Activated CD8-positive, alpha-beta memory T cell treated with anti-CD3 and anti-CD28 coated beads, Interleukin-2, amount 50 U/mL, for 1 hour (primary cell): ENCODE data around the gene BCL2A1.
"Not testable (repeated sequence)": the region's sequence is repeated elsewhere in the genome, so short reads cannot be mapped to it uniquely, and the experiment has no call there.

Source experiments
- DNase-seq: peaks from one replicate; pipeline ENCODE4 v3.0.0-alpha.2; 2020; ENCODE audit errors: extremely low read depth

The BCL2A1 gene

DNA sequence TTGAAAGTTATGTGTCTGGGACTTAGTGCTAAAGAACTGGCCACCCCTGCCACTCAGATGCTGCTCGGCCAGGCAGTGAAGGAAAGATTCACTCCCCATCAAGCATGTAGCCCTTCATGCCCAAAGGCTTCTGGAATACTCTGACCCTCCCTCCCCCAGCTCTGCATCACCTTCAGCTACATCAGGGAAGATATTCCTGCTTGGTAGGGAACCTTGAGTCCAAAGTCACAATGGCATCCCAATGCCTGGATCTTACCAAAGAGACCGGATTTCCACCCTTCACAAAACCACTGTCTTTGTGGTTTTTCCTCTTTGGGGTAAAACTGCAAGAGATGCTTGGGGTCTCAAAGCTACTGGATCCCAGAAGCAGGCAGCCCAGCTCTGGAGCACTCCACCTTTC lies 18.2 kb upstream of the BCL2A1 start:
- no peak for DNase-seq

DNA sequence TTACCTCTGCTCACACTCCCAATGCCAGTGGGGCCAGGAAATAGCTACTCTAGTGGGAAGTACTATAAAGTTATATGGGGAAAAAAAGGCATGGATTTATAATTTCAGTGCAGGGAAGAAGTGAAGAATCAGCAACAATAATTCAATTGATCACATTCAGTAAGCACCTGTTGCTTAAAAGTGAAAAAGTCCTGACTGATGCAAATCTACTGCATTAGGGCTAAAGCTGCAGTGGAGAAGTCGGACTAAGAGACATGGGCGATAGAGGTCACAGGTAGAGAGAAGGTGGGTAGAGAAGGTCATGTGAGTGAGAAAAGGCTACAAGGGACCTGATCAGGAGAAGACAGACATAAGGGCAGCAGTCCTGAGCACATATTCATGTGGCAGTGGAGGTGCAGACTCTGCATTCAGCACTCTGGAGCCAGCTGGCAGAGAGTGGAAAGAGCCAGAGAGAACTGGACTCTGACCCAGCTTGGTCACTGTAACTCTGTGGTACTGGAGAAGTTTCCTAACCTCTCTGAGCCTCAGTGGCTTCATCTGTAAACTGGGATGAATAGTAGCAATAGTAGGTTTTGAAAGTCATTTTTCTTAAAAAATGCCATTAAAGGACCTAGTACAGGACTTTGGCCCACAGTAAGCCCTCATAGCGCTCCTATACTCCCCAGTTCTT lies 17.6 kb upstream of the BCL2A1 start:
- DNase-seq, result no peak

DNA sequence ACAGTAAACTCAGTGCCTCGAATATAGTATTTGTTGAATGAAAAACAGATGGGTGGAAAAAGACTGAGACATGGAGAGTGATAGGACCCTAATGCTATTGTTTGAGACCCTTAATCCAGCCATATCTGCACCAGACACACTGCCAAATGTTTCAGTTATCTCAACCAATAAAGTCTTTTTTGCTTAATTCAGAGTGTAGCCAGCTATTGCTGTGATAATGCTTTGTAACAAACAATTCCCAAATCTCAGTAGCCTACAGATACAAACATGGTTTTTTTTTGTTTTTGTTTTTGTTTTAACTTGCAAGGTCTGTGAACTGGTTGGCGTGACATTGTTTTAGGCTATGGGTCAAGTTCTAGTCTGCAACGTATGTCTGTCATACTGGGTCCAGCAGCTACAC lies 17.0 kb upstream of the BCL2A1 start:
- no peak for DNase-seq

DNA sequence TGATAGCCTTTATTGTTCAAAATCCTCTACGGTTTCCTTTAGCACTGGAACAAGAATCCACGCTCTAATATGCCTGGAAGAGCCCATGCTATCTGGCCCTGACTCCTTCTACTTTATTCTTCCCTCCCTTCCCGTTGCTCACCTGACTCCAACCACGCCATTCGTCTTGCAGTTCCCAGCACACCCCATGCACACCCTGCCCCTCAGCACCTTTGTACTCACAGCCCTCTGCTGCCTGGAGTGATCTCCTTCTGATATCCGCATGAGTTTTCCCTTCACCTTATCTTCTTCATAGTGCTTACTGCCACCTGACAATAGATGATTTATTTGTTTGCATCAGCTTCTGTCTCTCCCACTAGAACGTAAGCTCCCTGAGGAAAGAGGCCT lies 16.6 kb upstream of the BCL2A1 start:
- DNase-seq, result no peak

DNA sequence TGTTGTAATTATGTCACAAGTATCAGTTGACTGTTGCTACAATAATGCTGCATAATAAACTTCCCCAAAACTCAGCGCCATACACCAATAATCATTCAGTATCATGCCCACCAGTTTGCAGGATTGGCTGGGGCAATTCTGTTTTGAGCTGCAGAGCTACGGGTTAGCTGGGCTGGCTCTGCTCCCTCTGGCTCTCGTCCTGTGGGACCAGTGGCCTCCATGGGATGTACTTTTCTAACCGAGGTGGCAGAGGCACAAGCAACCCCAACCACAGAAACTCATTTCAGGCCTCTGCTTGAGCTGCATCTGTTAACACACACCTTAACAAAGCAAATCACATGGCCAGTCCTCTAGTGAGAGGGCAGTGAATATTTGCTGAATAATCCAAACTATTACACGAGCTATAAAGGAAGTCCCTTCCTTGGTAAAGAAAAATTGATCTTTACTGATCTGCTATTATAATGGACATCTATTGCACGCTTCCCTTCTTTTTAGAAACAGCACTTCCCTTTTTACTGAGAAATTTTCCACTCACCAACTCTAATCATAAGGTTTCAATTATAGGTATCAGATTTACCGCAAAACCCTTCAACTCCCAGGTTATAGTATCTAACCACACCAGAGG lies 10.9 kb upstream of the BCL2A1 start:
- no peak for DNase-seq

DNA sequence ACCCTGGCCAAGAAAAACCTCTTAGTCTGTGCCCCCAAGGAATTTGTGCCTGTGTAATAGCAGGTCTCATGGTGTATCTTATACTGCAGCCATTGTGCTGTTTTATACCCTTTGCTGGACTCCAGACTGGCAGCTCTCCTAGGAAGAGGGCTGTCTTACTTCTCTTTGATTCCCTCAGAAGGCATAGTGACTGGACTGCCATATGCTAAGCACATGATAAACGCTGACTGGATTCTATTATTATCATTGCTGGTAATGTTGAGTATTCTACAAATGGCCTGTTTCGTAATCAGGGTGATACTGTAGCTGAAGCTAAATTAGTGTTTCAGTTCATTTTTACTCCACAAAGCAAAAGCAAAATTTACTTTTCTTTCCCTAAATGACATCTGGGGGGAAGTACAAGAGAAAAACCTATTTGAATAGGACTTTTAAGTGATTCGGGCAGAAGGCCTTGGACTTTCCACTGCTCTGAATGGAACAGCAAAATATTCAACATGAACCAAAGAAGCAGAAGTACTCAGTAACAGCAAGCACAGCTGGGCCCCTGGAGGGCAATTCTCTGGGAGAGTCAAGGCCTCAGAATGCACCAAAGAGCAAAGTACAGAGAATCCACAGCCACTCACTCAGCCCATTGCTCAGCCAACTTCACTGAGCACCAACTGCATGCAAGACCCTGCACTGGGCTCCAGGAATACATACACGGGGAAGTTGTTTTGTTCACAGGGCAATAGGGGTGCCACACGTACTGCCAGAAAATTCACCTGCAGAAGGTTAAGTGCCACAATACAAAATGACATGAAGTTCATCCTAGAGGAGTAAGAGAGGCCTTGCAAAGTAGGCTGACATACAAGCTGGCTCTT lies 7.9 kb upstream of the BCL2A1 start:
- DNase-seq, result no peak

DNA sequence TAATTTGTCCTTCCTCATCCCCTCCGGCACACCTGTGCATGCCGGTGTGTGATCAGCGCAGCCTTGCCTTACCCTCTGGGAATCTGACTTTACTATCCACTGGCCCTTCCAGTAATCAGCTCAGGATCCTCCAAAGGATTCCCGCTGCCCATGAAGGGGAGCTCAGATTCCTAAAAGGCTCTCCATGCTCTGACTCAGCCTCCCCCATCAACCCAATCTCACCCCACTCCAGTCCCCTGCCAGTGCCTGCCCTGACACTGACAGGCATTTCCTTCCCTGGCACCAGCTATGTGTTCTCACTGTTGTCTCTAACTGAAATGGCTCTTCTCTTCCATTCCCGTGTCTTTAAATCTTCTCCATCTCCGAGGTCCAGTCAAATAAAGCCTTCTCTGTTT lies 7.3 kb upstream of the BCL2A1 start:
- DNase-seq, result no peak

DNA sequence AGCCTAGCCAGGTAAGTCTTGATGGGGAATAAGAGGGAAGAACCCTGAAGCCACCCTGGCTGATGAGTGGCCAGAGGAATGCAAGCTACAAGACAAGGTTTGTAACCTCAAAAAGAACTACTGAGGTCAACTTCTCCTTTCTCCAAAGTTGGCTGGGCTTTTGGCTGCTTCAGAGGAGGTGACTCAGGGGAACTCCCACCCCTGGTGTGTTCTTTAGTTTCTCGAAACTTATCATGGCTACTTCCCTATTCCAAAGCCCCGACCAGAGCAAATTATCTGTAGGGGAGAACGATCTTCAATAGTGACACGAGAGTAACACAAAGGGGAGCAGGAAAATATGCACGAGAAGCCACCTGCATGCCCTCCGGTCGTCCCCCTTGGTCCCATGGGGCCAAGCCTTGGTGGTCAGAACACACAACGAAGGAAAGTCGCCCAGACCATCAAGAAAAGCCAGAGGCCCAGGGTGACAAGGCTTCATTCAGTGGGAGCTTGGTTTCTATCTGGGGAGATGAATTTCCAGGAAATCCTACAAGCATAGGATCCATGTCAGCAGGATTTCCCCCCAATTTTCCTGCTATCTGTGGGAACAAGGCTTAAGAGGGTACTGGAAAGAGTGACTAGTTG lies 6.5 kb upstream of the BCL2A1 start:
- no peak for DNase-seq

DNA sequence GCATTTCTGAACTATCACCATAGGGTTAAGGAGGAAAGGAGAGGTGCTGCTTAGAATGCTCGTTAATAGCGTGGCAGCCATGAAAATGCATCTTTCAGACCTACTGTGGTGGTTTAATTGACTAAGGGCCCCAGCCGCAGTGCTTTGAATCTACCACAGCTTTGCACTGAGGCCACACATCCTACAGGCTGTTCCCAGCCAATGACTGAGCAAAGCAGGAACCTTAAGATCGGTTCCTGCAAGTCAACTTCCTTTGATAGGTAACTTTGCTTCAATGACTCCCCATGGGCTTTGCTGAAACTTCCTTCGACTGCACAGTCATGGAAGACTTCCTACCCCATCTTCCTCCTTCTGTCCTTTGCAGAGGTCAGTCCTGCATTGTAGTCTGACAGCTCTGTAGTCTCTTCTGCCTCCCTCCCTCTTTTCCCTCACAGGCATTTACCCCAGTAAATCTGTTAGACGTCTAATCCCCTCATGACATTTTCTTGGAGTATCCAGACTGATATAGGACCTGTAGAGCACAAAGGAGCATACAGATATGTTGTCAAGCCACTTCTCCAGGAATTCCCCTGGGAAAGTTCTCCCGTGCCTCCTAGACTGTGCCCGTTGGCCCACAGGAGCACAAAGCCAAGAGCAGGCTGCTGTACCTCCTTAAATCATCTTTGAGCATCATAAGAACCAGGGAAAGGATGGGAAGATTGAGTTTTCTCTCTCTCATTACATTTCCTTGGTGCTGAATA lies 2.6 kb upstream of the BCL2A1 start:
- no peak for DNase-seq

DNA sequence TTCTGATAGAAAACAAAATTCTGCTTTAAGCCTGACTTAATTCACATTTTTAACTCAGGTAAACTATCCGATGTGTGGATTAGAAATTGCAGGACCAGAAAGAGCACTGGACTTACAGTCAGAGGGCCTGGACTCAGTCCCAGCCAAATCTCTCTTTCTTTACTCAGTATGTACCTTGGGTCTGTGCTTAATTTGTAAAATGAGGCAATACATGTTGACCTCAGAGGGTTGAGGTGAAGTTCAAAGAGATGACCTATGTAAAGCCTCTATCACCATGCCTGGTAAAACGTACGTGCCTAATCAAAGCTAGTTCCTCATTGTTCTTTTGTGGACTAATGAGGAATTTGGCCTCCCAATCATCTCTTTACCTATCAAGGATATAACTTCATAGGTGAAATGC lies 1.9 kb upstream of the BCL2A1 start:
- no peak for DNase-seq

DNA sequence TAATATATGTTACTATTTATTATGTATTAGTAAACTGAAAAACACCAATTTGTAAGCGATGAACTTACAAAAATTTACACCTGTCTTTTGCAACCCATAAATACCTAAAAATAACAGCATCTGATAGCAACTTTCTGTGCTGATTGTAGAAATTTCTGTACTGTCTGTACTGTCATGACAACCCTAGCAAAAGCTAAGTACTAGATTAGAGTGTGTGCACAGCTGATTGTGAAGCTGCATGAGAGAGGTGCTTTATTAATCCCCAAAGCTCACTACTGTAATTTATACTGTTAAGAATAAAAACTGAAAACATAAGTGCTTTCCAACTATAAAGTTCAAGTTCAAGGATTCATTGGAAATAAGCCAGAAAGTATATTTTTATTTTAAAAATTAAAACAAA lies 815 bp downstream of the BCL2A1 start:
- no peak for DNase-seq

DNA sequence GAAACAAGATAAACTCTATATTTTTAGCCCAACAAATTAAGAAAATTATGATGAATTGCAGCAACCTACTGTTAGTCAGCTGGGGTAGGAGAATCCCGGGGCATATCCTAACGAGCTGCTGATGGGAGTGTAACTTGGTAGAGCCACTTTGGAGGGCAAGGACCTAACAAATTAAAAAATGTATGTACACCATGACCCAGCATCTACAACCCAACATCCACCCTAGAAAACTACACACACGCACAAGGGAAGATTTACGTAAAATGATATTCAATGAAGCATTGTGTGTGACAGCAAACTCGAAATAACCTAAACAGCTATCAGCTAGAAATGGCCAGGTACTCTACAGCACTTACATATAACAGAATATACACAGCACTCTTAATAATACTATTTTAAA lies 1.9 kb downstream of the BCL2A1 start:
- no peak for DNase-seq

DNA sequence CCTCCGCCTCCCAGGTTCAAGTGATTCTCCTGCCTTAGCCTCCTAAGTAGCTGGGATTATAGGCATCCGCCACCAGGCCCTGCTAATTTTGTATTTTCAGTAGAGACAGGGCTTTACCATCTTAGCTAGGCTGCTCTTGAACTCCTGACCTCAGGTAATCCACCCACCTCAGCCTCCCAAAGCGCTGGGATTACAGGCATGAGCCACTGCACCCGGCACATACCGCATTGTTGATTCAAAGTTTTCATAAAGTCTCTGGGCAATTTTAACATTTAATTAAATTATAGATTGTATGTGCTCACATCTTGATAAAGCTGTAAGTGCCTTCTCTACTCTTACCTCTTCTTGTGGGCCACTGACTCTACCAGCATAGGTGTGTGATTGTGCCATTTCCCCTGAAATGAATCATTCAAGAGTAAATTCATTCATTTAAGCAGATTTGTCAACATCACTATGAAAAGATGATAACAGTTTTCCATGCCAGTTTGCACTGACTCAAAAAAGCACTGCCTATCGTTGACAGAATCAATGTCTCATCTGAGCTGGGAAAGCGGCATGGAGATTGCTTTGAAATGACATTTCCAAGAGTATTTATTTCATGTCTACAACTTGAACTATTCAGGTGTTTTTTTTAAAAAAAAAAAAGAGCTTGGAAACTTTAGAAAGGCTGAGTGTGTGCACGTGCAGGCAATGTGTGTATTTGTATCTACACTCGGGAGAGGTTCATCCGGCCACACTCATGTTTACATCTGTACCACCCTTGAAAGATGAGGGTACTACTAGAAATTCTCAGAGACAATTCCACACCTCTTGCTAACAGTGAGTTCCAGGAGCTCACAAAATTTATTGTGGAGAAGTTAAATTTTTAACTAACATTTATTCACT lies 3.5 kb downstream of the BCL2A1 start:
- DNase-seq, result no peak

DNA sequence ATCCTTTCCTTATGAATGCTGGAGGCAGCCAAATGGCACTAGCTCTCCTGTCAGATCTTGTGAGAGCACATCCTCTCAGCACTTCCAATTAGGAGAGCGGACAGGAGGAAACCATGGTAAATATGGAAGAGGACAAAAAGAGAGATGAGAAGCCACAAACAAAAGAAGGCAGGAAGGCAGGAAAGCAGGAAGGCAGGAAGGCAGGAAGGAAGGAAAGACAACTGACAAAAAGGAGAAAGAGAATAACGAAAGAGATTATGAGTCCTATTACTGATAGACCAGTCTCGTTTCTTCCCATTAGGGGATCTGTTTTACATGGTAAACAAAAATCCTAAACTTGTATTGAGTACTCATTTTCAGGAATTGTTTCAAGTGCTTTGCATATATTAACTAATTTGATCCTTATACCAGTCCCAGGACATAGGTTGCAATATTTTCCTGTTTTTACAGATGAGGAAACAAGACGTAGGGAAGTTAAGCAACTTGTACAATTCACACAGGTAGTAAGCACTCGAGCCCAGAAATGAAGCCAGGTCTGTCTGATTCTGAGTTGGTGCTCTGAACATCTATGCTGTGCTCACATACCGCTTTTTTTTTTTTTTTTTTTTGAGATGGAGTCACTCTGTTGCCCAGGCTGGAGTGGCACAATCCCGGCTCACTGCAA lies 4.2 kb downstream of the BCL2A1 start:
- DNase-seq, result no peak

DNA sequence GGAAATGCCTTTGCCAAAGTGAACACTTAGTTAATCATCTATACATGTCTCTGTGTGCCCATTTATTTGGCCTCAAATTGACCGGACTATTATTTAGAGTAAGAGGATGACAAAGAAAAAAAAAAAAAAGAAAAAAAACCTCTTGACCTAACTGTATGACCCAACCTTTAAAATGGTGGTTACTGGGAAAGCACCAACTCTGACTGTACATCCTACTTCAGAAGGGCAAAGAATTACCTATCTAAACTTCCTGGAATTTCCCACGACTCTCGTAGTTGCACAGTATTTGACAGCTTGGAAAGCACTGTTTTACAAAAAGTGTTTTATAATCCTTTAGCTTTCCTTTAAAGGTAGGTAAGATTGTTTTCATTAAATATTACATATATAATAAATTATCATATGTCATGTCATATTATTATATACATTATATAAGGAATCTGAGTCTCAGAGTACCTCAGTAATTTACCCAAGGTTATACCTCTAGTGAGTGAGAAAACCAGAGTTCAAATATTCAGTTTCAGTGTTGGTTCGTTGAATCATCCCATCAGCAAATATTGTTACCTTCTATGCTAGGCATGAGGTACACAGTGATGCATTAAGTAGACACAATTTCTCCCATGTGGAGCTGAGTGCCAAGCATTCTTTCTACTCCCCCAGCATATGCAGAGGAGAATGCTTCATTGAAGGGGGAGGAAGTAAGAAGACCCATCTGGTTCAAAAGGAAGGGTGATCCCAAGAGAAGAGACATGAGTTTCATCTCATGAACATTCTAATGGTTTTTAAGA lies 5.0 kb downstream of the BCL2A1 start:
- no peak for DNase-seq

DNA sequence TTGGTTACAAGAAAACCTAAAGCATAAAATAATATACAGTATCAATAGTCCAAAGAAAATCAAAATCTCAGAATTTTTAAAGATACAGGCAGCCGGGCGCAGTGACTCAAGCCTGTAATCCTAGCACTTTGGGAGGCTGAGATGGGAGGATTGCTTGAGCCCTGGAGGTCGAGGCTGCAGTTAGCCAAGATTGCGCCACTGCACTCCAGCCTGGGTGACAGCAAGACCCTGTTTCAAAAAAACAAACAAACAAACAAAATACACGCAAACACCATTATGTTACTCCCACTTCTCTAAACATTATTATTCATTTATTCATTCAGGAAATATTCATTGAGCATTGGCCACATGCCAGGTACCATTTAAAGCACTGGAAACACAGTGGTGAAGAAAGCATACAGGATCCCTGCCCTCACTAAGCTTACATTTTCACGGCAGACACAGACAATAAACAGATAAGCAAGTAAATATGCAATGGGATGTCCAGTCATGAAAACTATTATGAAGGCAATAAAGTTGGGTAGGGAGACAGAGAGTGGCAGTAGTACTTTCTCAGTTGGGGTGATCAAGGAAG lies 6.7 kb downstream of the BCL2A1 start:
- DNase-seq, result no peak

DNA sequence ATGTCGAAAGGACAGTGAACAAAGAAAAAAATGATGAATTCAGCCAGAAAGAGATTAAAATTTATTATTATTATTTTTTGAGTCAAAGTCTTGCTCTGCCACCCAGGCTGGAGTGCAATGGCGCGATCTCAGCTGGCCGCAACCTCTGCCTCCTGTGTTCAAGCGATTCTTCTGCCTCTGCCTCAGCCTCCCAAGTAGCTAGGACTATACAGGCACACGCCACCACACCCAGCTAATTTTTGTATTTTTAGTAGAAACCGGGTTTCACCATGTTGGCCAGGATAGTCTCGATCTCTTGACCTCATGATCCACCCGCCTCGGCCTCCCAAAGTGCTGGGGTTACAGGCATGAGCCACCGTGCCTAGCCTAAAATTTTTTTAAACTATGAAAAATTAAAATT lies 8.1 kb downstream of the BCL2A1 start:
- not testable (repeated sequence) for DNase-seq

DNA sequence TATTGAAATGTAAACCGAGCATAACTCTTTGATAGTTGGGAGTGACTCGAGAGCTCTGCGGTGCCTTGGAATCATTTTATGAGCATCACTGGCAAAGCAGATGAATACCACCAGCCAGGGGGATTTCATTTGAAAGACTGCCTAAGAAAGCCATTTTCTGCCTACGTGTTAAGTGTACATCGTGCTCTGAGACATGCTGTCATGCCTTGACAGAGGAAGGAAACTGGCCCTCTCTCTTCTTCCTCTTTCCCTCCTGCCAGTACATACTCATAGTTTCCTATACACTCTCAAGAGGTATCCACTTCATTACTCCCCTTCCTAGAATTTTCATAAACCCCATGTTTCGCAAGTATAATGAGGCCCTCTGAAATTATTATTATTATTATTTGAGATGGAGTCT lies 8.8 kb downstream of the BCL2A1 start:
- no peak for DNase-seq
